Stimulated activated CD4-positive, alpha-beta T cell treated with anti-CD3 and anti-CD28 coated beads, TNF-alpha, amount 100 ng/mL, for 48 hours (primary cell): Measurements from ENCODE around the gene UBE2I.
"Not testable (repeated sequence)": the region's sequence is repeated elsewhere in the genome, so short reads cannot be mapped to it uniquely, and the experiment has no call there.

ENCODE experiments used
- DNase-seq, 3 donors: peaks; one replicate each; pipeline ENCODE4 v3.0.0-alpha.2; 2020; ENCODE audit warnings: low read depth in 3 of 3

The UBE2I gene

GRCh38 chr16:1308977-1309885 lies at the start of gene UBE2I:
TSS of gene UBE2I (plus strand) at chr16:1309636. CDS start at chr16:1314031, 4,395 bp downstream.
- DNase-seq: peak; percentile 95 to 96 (median 96)

GRCh38 chr16:1259760-1260068 lies 49.7 kb upstream of the UBE2I start:
- no peak for DNase-seq

GRCh38 chr16:1260101-1260680 lies 49.2 kb upstream of the UBE2I start:
- no peak for DNase-seq

GRCh38 chr16:1261131-1261892 lies 48.1 kb upstream of the UBE2I start:
- no peak for DNase-seq

GRCh38 chr16:1262210-1262845 lies 47.1 kb upstream of the UBE2I start:
- no peak for DNase-seq

GRCh38 chr16:1262846-1263221 lies 46.6 kb upstream of the UBE2I start:
- no peak for DNase-seq

GRCh38 chr16:1263591-1264344 lies 45.7 kb upstream of the UBE2I start:
- DNase-seq: no peak

- DNase-seq: no peak
Measured at GRCh38 chr16:1264345-1265089, 44.9 kb upstream of the UBE2I start.

- no peak for DNase-seq
Measured at GRCh38 chr16:1265090-1265630, 44.3 kb upstream of the UBE2I start.

GRCh38 chr16:1265826-1266225 lies 43.6 kb upstream of the UBE2I start:
- DNase-seq: no peak

GRCh38 chr16:1269418-1269817 lies 40.0 kb upstream of the UBE2I start:
- DNase-seq: not testable (repeated sequence)

- no peak for DNase-seq
Measured at GRCh38 chr16:1271380-1271723, 38.1 kb upstream of the UBE2I start.

GRCh38 chr16:1271724-1272413 lies 37.6 kb upstream of the UBE2I start:
- DNase-seq: not testable (repeated sequence)

GRCh38 chr16:1272453-1273198 lies 36.8 kb upstream of the UBE2I start:
- DNase-seq: no peak

- no peak for DNase-seq
Measured at GRCh38 chr16:1273816-1274215, 35.6 kb upstream of the UBE2I start.

- no peak for DNase-seq
Measured at GRCh38 chr16:1274767-1275166, 34.7 kb upstream of the UBE2I start.

- no peak for DNase-seq
Measured at GRCh38 chr16:1275791-1276579, 33.5 kb upstream of the UBE2I start.

- DNase-seq: no peak
Measured at GRCh38 chr16:1276580-1276878, 32.9 kb upstream of the UBE2I start.

- no peak for DNase-seq
Measured at GRCh38 chr16:1277151-1277598, 32.3 kb upstream of the UBE2I start.
